ENCODE results near the gene BEX2.

The BEX2 gene

GRCh38 chrX:103344606-103345005 lies 33.8 kb upstream of the BEX2 start:
- DNase-seq (ENCODE audit: low read depth), result no peak
- no peak for TF ChIP-seq CTCF (IDR thresholded peaks at IDR 0.05; ENCODE audit: insufficient read depth, low read depth, low read length, missing control alignments)

GRCh38 chrX:103343105-103343504 lies 32.3 kb upstream of the BEX2 start:
- peak; percentile 50 for TF ChIP-seq CTCF (IDR thresholded peaks at IDR 0.05; ENCODE audit: insufficient read depth, low read depth, low read length, missing control alignments)
- peak; percentile 38 for DNase-seq (ENCODE audit: low read depth)
- no peak overlapping the region for H3K4me3 ChIP-seq (ENCODE audit: low read depth, low read length)

More at GRCh38 chrX:103344606-103345005, 33.8 kb upstream of the BEX2 start:
- H3K4me3 ChIP-seq (ENCODE audit: low read depth, low read length), result no peak overlapping the region

- TF ChIP-seq CTCF (IDR thresholded peaks at IDR 0.05; ENCODE audit: insufficient read depth, low read depth, low read length, missing control alignments), result no peak
- no peak overlapping the region for H3K4me3 ChIP-seq (ENCODE audit: low read depth, low read length)
- DNase-seq (ENCODE audit: low read depth), result no peak
Observed at GRCh38 chrX:103338663-103339062, 27.9 kb upstream of the BEX2 start.

- no peak for DNase-seq (ENCODE audit: low read depth)
- no peak overlapping the region for H3K4me3 ChIP-seq (ENCODE audit: low read depth, low read length)
- TF ChIP-seq CTCF (IDR thresholded peaks at IDR 0.05; ENCODE audit: insufficient read depth, low read depth, low read length, missing control alignments), result no peak
Observed at GRCh38 chrX:103330681-103331288, 20.0 kb upstream of the BEX2 start.

- no peak for DNase-seq (ENCODE audit: low read depth)
- H3K4me3 ChIP-seq (ENCODE audit: low read depth, low read length), result no peak within 1 kb of the TSS
- TF ChIP-seq CTCF (IDR thresholded peaks at IDR 0.05; ENCODE audit: insufficient read depth, low read depth, low read length, missing control alignments), result no peak
Observed at GRCh38 chrX:103329991-103330390, 19.2 kb upstream of the BEX2 start, which contains the start of gene TCEAL7. Gene TCEAL7 (plus strand): TSS chrX:103330239. CDS start chrX:103331404, 1,165 bp downstream.

- no peak overlapping the region for H3K4me3 ChIP-seq (ENCODE audit: low read depth, low read length)
- no peak for TF ChIP-seq CTCF (IDR thresholded peaks at IDR 0.05; ENCODE audit: insufficient read depth, low read depth, low read length, missing control alignments)
- no peak for DNase-seq (ENCODE audit: low read depth)
Observed at GRCh38 chrX:103311399-103311780, 600 bp upstream of the BEX2 start.
